DOHH2 (cell line): ENCODE results near the gene ABCG8.

Source experiments
- H3F3A ChIP-seq: fragments of 200-600 bp; sonication (generic), shearing (Covaris generic); 2 replicates; pipeline ENCODE4 v1.6.0; 2016; ENCODE audit warnings: antibody characterized with exemption, mild to moderate bottlenecking; ENCODE audit not compliant: control insufficient read depth, insufficient read depth
- H3K27ac ChIP-seq: fragments of 200-600 bp; sonication (generic); 2 replicates; pipeline ENCODE4 v1.5.1; 2014; ENCODE audit warnings: low read depth, mild to moderate bottlenecking, low read length, moderate library complexity
- H3K27me3 ChIP-seq: fragments of 200-600 bp; sonication (generic); 2 replicates; pipeline ENCODE4 v1.6.1; 2014; ENCODE audit warnings: mild to moderate bottlenecking, low read length, mixed read lengths; ENCODE audit not compliant: control insufficient read depth
- H3K36me3 ChIP-seq: fragments of 200-600 bp; sonication (generic); 2 replicates; pipeline ENCODE4 v1.6.1; 2014; ENCODE audit warnings: mild to moderate bottlenecking, low read length, moderate library complexity, mixed read lengths; ENCODE audit not compliant: control insufficient read depth
- H3K4me1 ChIP-seq: fragments of 200-600 bp; sonication (generic); 2 replicates; pipeline ENCODE4 v1.6.1; 2014; ENCODE audit warnings: mild to moderate bottlenecking, low read length, mixed read lengths; ENCODE audit not compliant: control insufficient read depth
- H3K4me2 ChIP-seq: fragments of 200-600 bp; sonication (generic); 2 replicates; pipeline ENCODE4 v1.6.0; 2014; ENCODE audit warnings: mild to moderate bottlenecking, low read length, moderate library complexity
- H3K4me3 ChIP-seq: fragments of 200-600 bp; sonication (generic); 2 replicates; pipeline ENCODE4 v1.5.1; 2014; ENCODE audit warnings: mild to moderate bottlenecking, low read length, mixed read lengths
- H3K79me2 ChIP-seq: fragments of 200-600 bp; sonication (generic); 2 replicates; pipeline ENCODE4 v1.6.1; 2014; ENCODE audit warnings: mild to moderate bottlenecking, low read length, mixed read lengths; ENCODE audit not compliant: control insufficient read depth
- H3K9me2 ChIP-seq: fragments of 200-600 bp; sonication (generic); replicated peaks from 2 replicates; pipeline ENCODE4 v1.6.1; 2014; ENCODE audit warnings: mild to moderate bottlenecking, low read length, mixed read lengths; ENCODE audit not compliant: control insufficient read depth
- H3K9me3 ChIP-seq: fragments of 200-600 bp; sonication (generic); 2 replicates; pipeline ENCODE4 v1.6.1; 2014; ENCODE audit warnings: antibody characterized with exemption, low read length, mixed read lengths; ENCODE audit not compliant: control insufficient read depth, insufficient read depth
- H4K20me1 ChIP-seq: fragments of 200-600 bp; sonication (generic); 2 replicates; pipeline ENCODE4 v1.6.0; 2014; ENCODE audit warnings: low read depth, mild to moderate bottlenecking, antibody characterized with exemption, low read length, moderate library complexity; ENCODE audit not compliant: control insufficient read depth, insufficient read depth
- EZH2phosphoT487 ChIP-seq: fragments of 200-600 bp; sonication (generic); IDR thresholded peaks from 2 replicates; pipeline ENCODE4 v1.6.1; 2017; ENCODE audit warnings: borderline replicate concordance, mild to moderate bottlenecking, antibody characterized with exemption, low read length, moderate library complexity, mixed read lengths
- TF ChIP-seq, protein P1 (sequence below): fragments of 200-600 bp; sonication (generic); IDR thresholded peaks from one replicate; pipeline ENCODE4 v1.5.1; 2014; ENCODE audit warnings: antibody characterized with exemption, mild to moderate bottlenecking, low read depth, low read length; ENCODE audit not compliant: poor library complexity, severe bottlenecking

Gene ABCG8

DNA sequence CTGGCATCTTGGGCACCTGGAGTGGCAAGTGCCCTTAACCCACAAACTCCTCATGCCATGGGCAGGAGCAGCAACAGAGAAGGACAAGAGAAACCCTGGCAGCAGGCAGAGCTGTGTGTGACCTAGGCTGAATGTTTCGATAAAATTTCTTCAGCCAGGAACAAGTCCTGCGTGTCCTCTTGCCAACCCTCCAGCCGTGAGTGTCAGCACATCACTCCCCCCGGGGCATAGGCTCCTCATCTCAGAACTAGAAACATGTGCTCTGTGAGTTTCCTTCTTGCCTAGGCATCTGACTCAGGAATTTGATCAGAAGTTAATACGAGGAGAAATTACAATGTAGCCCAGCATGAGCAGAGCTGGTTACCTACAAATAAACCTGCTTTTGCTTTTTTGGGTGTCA lies 2.2 kb downstream of the ABCG8 start:
- Histone ChIP-seq H3K36me3 (no peaks in the 10 kb centered on the region), H3K9me3 (no peaks in the 10 kb centered on the region), H3K9me2 (no peaks in the 10 kb centered on the region), H3K4me3 (no peak overlapping the region), H3K27ac (no peak overlapping the region), H3K4me1 (no peaks in the 10 kb centered on the region), H3K79me2 (no peaks in the 10 kb centered on the region), H3F3A (no peaks in the 10 kb centered on the region), H3K27me3 (peaks cover 3% of the 10 kb centered on the region; the same call in 1 of the 2 replicates), H4K20me1 (no peaks in the 10 kb centered on the region), H3K4me2 (no peak overlapping the region)
- TF ChIP-seq, protein P1, sequence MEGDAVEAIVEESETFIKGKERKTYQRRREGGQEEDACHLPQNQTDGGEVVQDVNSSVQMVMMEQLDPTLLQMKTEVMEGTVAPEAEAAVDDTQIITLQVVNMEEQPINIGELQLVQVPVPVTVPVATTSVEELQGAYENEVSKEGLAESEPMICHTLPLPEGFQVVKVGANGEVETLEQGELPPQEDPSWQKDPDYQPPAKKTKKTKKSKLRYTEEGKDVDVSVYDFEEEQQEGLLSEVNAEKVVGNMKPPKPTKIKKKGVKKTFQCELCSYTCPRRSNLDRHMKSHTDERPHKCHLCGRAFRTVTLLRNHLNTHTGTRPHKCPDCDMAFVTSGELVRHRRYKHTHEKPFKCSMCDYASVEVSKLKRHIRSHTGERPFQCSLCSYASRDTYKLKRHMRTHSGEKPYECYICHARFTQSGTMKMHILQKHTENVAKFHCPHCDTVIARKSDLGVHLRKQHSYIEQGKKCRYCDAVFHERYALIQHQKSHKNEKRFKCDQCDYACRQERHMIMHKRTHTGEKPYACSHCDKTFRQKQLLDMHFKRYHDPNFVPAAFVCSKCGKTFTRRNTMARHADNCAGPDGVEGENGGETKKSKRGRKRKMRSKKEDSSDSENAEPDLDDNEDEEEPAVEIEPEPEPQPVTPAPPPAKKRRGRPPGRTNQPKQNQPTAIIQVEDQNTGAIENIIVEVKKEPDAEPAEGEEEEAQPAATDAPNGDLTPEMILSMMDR, result no peak
- TF ChIP-seq EZH2phosphoT487, result no peak

DNA sequence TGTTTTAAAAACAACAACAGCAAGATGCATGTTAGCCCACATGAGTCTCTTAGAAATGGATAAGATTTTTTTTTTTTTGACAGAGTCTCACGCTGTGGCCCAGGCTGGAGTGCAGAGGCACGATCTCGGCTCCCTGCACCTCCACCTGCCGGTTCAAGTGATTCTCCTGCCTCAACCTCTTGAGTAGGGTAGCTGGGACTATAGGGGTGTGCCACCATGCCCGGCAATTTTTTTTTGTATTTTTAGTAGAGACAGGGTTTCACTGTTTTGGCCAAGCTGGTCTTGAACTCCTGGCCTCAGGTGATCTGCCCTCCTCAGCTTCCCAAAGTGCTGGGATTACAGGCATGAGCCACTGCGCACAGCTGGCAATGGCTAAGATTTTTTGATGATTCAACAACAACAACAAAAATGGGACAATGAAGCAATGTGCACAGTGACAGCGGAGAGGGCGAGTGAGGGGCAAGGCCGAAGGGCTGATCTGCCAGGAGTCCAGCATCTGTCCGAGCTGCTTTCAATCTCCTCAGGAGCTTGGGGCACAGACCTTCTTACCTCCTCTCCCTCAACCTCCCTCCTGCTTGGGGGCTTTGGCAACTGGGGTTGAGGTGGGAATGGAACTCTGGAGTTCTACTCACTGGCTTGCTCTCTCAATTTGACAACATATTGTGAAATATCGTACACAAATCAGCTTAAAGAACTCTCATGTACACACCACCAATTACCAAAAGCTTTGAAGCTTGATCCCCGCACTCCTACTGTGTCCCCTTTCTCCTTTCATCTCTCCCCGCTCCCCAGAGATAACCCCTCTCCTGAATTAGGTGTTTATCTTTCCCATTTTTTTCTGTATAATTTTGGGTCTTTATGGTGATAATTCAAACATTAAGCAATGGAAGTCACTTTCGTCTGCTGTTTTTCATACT lies 3.4 kb downstream of the ABCG8 start:
- no peak overlapping the region for H3K27ac ChIP-seq

DNA sequence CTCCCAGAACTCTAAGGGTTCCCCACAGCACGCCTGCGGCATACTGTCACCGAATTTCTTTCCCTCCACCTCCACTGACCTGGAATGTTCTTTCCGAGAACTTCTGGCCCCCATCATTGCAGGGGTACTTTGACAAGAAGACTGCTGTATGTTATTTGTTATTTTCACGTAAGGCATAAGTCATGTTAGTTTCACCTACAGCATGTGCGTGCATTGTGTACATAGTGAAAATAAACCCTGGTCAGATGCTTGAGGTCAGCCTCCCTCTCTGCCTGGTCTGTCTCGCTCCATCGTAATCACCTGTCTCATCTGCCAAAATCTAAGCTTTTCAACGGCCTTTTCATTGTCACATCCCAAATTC lies 4.1 kb downstream of the ABCG8 start:
- H3K4me2 ChIP-seq, result no peak overlapping the region
- no peak overlapping the region for H3K4me3 ChIP-seq
- H3K79me2 ChIP-seq, result no peaks in the 10 kb centered on the region
- no peaks in the 10 kb centered on the region for H4K20me1 ChIP-seq
- no peak for TF ChIP-seq EZH2phosphoT487
- peaks cover 3% of the 10 kb centered on the region; the same call in 1 of the 2 replicates for H3K27me3 ChIP-seq
- no peak overlapping the region for H3K27ac ChIP-seq
- H3K36me3 ChIP-seq, result no peaks in the 10 kb centered on the region
- H3K4me1 ChIP-seq, result peaks cover 1% of the 10 kb centered on the region
- no peaks in the 10 kb centered on the region for H3K9me3 ChIP-seq
- no peaks in the 10 kb centered on the region for H3K9me2 ChIP-seq
- no peaks in the 10 kb centered on the region for H3F3A ChIP-seq

More for the DNA sequence above, 3.4 kb downstream of the ABCG8 start:
- no peak overlapping the region for H3K4me3 ChIP-seq
- peaks cover 3% of the 10 kb centered on the region; the same call in 1 of the 2 replicates for H3K27me3 ChIP-seq
- H3K9me3 ChIP-seq, result no peaks in the 10 kb centered on the region
- H3K4me1 ChIP-seq, result no peaks in the 10 kb centered on the region
- H3K79me2 ChIP-seq, result no peaks in the 10 kb centered on the region
- H4K20me1 ChIP-seq, result no peaks in the 10 kb centered on the region
- no peak overlapping the region for H3K4me2 ChIP-seq
- no peaks in the 10 kb centered on the region for H3F3A ChIP-seq
- no peaks in the 10 kb centered on the region for H3K36me3 ChIP-seq
- no peak for TF ChIP-seq EZH2phosphoT487
- TF ChIP-seq, protein P1, result no peak
- H3K9me2 ChIP-seq, result no peaks in the 10 kb centered on the region

DNA sequence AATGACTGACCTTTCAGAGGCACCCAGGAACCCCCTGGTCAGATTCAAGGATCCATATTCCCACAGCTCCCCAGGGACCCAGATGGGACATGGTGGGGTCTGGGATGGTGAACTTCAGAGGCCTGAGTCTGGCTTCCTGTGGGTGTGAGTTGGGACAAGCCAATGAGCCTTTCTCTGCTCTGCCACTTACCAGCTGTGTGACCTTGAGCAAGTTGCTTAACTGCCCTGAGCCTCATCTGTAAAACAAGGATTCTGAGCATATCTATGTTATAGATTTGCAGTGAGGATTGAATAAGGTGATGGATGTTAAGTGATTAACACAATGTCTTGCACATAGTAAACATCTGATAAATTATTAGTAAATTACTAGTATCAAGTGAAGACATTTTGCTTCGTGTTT lies 6.4 kb downstream of the ABCG8 start:
- Histone ChIP-seq H3F3A (no peaks in the 10 kb centered on the region), H3K4me2 (no peak overlapping the region), H3K4me3 (no peak overlapping the region), H3K27me3 (peaks cover 3% of the 10 kb centered on the region; the same call in 1 of the 2 replicates), H3K9me2 (no peaks in the 10 kb centered on the region), H3K27ac (no peak overlapping the region), H3K36me3 (no peaks in the 10 kb centered on the region), H3K9me3 (no peaks in the 10 kb centered on the region), H3K4me1 (peaks cover 9% of the 10 kb centered on the region), H3K79me2 (no peaks in the 10 kb centered on the region), H4K20me1 (no peaks in the 10 kb centered on the region)
- no peak for TF ChIP-seq EZH2phosphoT487
- TF ChIP-seq, protein P1, result no peak
